Keratinocyte (primary cell): Measurements from ENCODE around the gene HOXC11.
A peak's percentile ranks its signal among the peaks of the same experiment; 100 is the strongest.

Experiments
- CTCF ChIP-seq, 3 experiments: IDR thresholded peaks in 1 of 3; conservative IDR thresholded peaks in 1 of 3; optimal IDR thresholded peaks in 1 of 3; 2 replicates in 2 of 3; 3 replicates in 1 of 3; pipeline versions ENCODE3 to v1.5.1; 2011; ENCODE audit warnings: low read length in 3 of 3, mild to moderate bottlenecking in 3 of 3, moderate library complexity in 2 of 3, control low read depth in 1 of 3, inconsistent platforms in 1 of 3; ENCODE audit not compliant: insufficient read depth in 2 of 3; ENCODE audit errors: extremely low read depth in 1 of 3
- EZH2 ChIP-seq: IDR thresholded peaks from one replicate; pipeline ENCODE4 v1.6.1; 2012; ENCODE audit warnings: inconsistent platforms, mild to moderate bottlenecking, low read length, moderate library complexity

- TF ChIP-seq CTCF (optimal IDR thresholded peaks at IDR 0.05 in 1 of 3, IDR thresholded peaks at IDR 0.05 in 1 of 3, conservative IDR thresholded peaks at IDR 0.05 in 1 of 3; ENCODE audit: extremely low read depth in 1 of 3, insufficient read depth in 2 of 3, low read length in 3 of 3) = peak in 1 of 3 experiments; percentile 9
- no peak for TF ChIP-seq EZH2
Measured at GRCh38 chr12:53973236-53974042, 513 bp downstream of the HOXC11 start.
